Measurements from ENCODE around the gene PROX2.
A peak's percentile ranks its signal among the peaks of the same experiment; 100 is the strongest.

Gene PROX2

DNA sequence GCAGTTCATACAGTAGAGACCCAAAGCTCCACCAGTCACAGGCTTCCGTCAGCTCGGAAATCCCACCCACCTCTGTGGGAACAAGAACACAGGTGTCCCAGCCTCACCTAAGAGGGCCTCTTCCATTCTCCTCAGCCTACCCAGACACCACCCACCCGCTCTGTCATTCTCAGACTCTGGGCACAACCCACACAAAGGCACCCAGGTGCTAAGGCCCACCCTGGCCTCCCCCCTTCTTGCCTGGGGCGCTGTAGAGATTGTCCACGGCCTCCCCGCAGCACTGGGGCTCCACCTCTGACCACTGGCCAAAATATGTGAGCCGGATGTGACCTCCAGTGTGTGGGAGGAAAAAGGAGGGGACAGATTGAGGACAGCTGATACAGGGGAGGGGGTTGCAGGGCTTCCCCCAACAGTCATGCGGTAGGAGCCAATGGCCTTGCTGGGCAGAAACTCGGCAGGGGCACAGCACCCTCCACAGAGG is 33.0 kb upstream of the PROX2 start:
- no peak for DNase-seq

- no peak for DNase-seq
Measured at GRCh38 chr14:74907744-74908143, 31.8 kb upstream of the PROX2 start.

- DNase-seq, result no peak
Measured at GRCh38 chr14:74906925-74907521, 31.1 kb upstream of the PROX2 start.

- DNase-seq, result peak; percentile 17
Measured at GRCh38 chr14:74905595-74906142, 29.7 kb upstream of the PROX2 start.

DNA sequence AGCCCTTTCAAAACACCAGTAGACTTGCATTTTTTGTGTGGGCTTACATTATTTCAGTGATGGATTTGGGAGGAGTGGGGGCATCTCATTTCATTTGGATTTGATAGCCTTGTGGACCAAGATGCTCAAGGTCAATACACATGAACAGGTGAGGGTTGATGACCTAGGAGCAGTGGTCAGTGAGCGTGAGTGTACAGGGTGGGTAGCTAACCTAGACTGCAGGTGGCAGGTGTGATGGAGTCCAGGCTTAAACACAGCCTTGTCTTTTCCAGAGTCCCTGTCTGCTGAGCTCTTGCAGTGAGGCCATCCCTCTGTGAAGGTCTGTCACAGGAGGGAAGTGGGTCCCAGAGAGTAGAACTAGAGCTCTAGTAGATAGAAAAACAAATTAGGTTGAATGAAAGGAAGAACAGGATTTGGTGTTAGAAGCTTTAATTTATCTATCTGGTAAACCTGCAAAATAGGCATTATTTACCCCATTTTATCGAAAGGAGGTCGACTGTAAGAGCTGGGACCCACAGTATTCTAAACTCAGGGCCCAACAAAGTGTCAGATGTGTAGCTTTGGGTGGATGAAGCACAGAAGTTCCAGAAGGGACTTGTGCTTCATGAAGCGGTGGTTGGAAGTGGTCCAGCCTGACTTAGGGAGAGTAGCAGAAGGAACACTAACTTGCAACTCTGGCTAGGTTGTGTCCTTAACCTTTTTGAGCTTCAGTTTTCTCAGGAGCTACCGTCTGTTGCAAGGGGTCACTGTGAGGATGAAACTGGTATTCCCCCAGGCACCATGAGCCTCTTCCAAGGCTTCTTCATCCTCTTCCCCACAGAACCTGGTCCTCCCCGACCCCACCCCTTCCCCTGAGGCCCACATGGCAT is 28.9 kb upstream of the PROX2 start:
- DNase-seq, result no peak

GRCh38 chr14:74902941-74903705 is 27.2 kb upstream of the PROX2 start:
- no peak for DNase-seq

- DNase-seq, result no peak
Measured at GRCh38 chr14:74898694-74899093, 22.7 kb upstream of the PROX2 start.

GRCh38 chr14:74898083-74898482 is 22.1 kb upstream of the PROX2 start:
- no peak for DNase-seq

DNA sequence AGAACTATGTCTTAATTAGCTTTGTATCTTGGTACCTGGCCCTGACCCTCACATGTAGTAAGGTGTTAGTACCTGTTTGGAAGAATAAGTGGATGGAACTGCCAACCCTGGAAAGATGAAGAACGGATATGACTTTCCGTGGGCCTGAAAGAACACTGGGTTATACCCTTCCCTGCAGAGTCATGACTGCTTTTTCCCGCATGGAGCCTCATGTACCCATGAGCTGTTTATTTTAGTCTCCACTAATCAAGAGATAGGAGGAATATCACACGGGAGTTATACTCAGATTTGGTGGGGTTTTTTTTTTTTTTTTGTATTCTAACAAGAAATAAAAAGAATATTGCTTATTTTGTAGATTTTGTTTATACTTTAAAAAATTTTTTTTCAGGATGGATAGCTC is 21.7 kb upstream of the PROX2 start:
- no peak for DNase-seq

- DNase-seq, result no peak
Measured at GRCh38 chr14:74896400-74896799, 20.5 kb upstream of the PROX2 start.

GRCh38 chr14:74893614-74894091 is 17.7 kb upstream of the PROX2 start:
- DNase-seq, result no peak

DNA sequence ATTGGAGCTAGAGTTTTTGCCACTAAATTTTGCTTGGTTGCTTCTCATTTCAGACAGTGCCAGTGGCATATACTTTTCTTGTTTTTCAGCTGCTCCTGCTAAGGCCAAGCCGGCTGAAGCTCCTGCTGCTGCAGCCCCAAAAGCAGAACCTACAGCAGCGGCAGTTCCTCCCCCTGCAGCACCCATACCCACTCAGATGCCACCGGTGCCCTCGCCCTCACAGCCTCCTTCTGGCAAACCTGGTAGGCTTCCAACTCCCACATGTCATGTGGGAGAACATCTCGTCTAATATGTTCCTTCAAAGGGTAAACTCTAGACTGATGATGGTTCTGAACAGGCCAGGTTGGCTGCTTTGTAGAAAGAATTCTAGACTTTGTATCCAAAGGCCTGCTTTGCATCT is 16.8 kb upstream of the PROX2 start:
- no peak for DNase-seq

GRCh38 chr14:74891870-74892269 is 15.9 kb upstream of the PROX2 start:
- no peak for DNase-seq

GRCh38 chr14:74890262-74890661 is 14.3 kb upstream of the PROX2 start:
- no peak for DNase-seq

DNA sequence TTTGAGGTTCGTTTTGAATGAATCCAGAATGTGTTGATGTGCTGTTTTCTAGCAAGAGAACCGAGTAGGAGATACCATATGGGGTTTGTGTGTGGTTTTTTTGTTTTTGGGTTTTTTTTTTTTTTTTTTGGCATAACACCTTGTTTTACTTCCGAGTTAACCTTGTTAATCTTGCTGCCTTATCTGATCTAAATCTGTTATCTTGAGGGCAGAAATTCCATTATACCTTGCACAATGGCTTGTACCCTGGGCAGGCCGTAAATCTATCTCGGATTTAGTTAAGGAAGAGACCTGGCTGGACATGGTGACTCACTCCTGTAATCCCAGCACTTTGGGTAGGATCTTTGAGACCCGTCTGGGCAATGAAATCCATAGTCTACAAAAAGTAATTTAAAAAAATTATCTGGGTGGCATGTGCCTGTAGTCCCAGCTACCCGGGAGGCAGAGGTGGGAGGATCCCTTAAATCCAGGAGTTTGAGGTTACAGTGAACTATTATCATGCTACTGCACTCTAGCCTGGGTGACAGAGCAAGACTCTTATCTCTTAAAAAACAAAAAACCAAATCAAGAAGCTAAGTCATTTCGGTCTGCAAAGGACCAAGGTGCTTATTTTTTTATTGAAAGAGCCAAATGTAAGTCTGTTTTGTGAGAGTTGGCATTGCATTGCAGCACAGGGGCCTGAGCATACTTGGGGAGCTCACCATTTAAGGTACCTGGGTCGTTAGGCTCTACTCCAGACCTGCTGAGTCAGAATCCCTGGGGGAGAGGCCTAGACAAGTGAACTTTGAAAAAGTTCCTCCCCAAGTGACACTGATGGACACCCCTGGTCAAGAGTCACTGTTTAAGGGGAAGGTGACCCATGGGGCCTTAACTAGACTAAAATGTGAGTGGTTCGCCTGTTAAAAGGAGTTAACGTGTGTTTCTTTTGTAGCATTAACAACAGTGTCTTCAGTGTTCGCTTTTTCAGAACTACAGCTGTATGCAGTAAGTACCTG is 12.5 kb upstream of the PROX2 start:
- no peak for DNase-seq

DNA sequence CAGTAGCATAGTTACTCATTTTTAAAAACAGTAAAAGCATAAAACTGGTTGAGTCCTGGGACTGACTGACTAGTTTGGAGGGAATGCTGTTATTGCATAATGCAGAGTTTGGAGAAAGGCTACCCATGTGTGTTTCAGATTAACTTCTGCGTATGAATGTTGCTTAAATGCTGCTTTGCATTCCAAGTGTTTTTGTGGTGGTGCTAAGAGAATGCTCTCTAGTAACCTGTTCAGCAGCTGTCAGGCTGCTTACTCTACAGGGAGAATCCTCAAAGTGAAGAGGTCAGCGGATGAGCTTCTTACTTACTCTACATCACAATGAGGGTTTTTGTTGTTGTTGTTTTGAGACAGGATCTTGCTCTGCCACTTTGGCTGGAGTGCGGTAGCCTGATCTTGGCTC is 10.1 kb upstream of the PROX2 start:
- no peak for DNase-seq

GRCh38 chr14:74882103-74882920 is 6.4 kb upstream of the PROX2 start:
- no peak for DNase-seq

- peak; percentile 79 for DNase-seq
Measured at GRCh38 chr14:74881431-74882102, 5.6 kb upstream of the PROX2 start, which contains the start of gene DLST. Gene DLST, plus strand, starts transcription at chr14:74881916. Its CDS starts 38 bp downstream, at chr14:74881954.

GRCh38 chr14:74879427-74880182 is 3.7 kb upstream of the PROX2 start:
- DNase-seq, result no peak
